Neural progenitor cell (in vitro differentiated cells): ENCODE data around the gene ACKR3.

Experiments used
- CTCF ChIP-seq: fragments of 200-600 bp; sonication (generic); IDR thresholded peaks from 2 replicates; pipeline ENCODE4 v1.5.1; 2017; ENCODE audit warnings: antibody characterized with exemption, mild to moderate bottlenecking
- EZH2 ChIP-seq: fragments of 200-600 bp; sonication (generic); IDR thresholded peaks from 2 replicates; pipeline ENCODE4 v1.6.1; 2017; ENCODE audit warnings: antibody characterized with exemption, mild to moderate bottlenecking, moderate library complexity
- EZH2phosphoT487 ChIP-seq: fragments of 200-600 bp; sonication (generic); IDR thresholded peaks from 2 replicates; pipeline ENCODE4 v1.6.1; 2017; ENCODE audit warnings: antibody characterized with exemption

DNA sequence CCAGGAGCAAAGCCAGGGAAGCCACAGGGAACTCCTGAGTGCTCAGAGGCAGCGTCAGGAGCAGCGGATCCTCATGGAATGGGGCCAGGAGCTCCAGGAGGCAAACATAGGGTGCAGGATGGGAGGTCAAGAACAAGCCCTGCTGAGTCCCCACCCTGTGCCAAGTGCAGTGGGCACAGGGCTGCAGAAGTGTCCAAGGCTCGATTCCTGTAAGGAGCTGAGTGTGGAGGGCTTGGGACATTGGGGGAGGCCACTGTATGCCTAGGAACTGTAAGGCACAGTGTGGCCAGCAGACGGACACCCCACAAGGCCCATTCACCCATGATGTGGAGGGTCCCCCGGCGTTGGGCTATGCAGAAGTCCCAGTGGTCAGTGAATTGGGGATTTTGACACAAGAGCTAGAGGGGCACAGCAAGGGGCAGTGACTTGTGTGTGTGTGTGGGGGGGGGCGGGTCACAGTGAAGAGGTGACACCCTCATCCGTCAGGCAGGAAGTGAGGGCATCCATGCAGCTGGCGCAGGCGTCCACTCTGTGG lies 55.6 kb downstream of the ACKR3 start:
- TF ChIP-seq CTCF (no peak), EZH2 (no peak), EZH2phosphoT487 (no peak)
